Stimulated activated CD8-positive, alpha-beta memory T cell treated with anti-CD3 and anti-CD28 coated beads, Interleukin-4, amount 100 ng/mL, for 48 hours (primary cell): ENCODE results near the gene ANKRD16.
"Not testable (repeated sequence)": the region's sequence is repeated elsewhere in the genome, so short reads cannot be mapped to it uniquely, and the experiment has no call there.

Experiments used
- DNase-seq: peaks from one replicate; pipeline ENCODE4 v3.0.0-alpha.2; 2020

Gene ANKRD16

DNA sequence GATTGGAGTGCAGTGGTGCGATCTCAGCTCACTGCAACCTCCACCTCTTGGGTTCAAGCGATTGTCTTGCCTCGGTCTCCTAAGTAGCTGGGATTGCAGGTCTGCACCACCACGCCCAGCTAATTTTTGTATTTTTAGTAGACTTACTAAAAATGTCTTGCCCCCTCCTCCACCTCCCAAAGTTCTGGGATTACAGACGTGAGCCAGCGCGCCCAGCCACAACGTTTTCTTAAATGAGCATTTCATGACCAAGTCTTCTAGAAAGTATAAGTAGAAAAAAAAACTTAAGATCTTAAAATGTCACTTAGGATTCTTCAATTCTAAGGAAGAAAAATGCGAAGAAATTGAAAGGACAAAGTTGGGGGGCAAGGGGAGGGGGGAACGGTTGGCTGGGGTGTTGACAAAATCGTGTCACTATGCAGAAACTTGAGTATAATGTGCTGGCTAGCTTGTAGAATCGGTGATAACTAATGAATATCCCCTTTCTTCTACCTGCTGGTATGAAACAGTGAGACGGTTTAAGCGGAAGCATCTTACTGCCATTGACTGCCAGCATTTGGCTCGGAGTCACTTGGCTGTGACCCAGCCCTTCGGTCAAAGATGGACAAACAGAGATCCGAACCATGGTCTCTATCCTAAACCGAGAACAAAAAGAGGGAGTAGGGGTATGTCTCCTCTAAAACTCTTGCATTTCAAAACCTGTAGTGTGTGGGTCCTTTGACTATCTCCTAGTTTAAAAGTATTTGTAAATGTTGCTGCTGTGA, 13.0 kb upstream of the ANKRD16 start:
- no peak for DNase-seq

DNA sequence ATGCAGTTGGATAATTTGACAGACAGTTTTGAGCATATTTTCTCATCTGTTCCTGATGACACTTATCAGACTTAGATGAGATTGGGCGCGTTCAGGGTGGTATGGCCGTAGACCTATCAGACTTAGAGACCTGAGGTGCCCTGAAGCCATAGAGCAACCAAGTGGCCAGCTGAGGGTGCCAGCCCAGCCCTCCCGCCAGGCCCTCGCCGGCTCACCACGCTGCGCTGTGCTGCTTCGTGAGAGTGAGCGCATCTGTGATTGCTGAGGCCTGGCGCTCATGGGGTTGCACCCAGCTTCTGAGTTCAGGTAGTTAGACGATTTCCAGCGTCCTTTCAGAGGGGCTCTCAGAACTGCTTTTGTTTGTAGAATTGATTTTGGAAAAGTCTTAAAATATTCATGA, 10.6 kb upstream of the ANKRD16 start:
- no peak for DNase-seq

DNA sequence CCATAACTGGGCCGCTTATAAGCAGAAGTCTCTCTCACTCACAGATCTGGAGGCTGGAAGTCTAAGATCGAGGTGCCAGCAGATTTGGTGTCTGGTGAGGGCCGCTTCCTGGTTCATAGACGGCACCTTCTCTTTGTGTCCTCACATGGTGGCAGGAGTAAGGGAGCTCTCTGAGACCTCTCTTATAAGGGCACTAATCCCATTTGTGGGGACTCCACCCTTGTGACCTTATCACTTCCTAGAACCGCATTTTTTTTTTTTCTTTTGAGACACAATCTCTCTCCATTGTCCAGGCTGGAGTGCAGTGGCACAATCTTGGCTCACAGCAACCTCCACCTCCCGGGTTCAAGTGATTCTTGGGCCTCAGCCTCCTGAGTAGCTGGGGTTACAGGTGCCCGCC, 8.5 kb upstream of the ANKRD16 start:
- no peak for DNase-seq

DNA sequence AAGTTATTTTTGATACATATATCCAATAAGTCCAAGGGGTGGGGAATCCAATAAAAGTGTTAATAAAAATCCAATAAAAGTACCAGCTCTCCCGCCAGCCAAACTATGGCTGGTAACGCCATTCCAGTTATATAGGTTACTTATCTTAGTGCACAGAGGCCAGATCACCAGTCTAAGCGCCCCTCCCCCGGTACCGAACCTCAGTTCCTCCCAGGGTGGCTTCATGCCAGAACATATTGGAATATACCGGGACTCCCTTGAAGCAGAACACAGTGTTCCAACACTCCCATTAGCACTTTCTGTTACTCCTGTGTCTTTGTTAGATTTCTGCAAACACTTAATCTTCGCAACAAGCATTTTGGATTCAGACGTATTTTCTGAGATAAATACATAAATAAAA, 7.8 kb upstream of the ANKRD16 start:
- DNase-seq: no peak

DNA sequence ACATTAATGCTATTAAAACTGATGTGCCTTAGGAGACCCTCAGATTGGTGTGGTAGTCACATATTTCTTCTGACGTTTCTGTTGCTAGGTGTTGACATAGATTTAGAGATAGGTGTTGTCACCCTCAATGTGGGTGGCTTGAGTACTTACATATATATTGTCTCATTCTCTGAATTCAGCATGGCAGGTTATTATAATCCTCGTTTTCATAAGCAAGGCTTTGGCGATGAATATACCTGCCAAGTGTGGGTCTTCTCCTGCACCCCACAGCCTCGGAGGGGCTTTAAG, 7.3 kb upstream of the ANKRD16 start:
- no peak for DNase-seq

- no peak for DNase-seq
Measured at GRCh38 chr10:5896208-5897052, 6.7 kb upstream of the ANKRD16 start.

DNA sequence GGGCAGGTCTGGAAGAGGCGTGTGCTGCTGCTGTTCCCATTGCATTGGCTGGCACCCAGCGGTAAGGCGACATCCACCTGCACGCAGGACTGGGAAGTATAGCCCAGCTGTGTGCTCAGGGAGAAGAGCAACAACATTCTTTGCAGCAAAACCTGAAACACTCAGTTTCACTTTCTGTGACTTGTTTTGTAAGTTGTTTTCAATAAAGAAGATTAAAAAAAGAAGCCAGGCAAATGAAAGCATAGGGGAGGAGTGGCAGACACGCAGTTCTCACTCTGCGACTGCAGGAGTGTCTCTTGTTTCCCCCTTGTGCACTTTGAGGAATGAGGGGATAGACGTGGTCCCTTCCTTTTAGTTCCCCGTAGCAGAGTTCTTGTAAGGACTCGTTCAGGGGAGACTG, 6.1 kb upstream of the ANKRD16 start:
- no peak for DNase-seq

GRCh38 chr10:5895365-5895764, 5.7 kb upstream of the ANKRD16 start:
- DNase-seq: no peak

DNA sequence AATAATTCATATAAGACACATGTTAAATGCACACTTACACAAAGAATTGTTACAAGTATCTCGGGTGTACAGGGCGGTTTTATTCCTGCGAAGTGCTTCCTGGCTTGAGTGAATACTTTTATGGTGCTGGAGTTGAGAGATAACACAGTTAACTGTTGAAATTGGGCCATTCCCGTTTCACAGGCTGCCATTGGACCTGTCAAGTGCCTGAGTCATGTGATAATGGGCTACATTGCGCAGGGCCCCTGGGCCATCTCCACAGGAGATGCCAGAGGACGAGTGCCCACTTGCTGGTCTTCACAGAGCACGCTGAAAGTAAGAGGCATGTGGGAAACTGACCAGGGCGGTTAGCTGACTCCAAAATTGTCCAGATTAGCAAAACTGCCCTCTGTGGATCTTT, 5.2 kb upstream of the ANKRD16 start:
- DNase-seq: no peak

- no peak for DNase-seq
Measured at GRCh38 chr10:5894403-5894802, 4.7 kb upstream of the ANKRD16 start.

DNA sequence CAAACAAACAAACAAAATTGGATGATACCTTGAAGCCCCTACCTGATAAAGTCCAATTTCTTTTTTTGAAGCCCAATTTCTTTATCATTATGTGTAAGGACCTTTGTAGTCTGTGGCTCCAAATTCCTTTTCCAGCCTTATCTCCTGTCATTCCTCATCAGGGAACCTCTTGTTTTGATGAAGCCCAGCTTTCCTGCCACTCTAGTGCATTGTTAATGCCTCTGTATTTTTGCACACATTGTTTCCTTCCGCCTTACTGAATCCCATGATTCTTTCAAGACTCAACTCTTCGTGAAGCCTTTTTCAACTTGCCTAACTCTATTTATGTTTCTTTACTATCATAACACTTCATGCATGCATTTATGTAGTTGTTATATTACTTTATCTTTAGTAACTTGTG, 3.6 kb upstream of the ANKRD16 start:
- no peak for DNase-seq

GRCh38 chr10:5892007-5892406, 2.3 kb upstream of the ANKRD16 start:
- no peak for DNase-seq

GRCh38 chr10:5891009-5891408, 1.3 kb upstream of the ANKRD16 start:
- no peak for DNase-seq

- peak; percentile 53 for DNase-seq
Measured at GRCh38 chr10:5890452-5890915, 791 bp upstream of the ANKRD16 start.

DNA sequence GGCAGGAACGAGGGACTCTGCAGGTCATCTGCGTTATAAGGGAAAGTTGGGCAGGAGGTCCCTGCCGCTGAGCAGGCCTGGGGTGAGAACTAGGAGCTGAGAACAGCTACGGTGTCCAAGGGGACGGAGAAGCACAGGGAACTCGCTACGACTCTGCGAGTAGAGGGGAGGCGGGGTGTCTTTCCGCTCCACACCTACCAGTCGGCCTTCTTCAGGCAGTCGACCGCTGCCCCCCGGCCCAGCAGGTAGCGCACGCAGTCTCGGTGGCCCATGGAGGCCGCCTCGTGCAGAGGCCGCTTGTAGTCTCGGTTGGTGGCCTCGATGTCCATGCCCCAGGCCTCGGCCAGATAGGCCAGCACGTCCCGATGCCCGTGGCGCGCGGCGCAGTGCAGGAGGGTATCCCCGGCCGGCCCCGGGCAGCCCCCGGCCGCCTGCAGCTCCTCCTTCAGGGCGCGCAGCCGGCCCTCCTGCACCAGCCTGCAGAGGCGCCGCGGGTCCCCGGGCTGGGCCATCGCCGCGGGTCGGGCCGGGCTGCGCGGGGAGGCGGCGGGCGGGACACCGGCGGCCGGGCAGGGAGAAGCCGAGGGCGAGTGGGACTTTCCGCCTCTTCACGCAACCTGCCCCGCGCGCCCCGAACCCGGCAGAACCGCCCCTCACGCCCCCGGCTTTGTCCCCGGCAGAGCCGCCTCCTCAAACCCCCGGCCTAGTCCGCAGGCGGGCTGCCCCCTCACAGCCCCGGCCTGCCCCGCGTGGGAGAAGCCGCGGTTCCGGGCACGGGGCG, 660 bp downstream of the ANKRD16 start:
- peak; percentile 55 for DNase-seq

- no peak for DNase-seq
Measured at GRCh38 chr10:5888351-5888750, 1.3 kb downstream of the ANKRD16 start.

DNA sequence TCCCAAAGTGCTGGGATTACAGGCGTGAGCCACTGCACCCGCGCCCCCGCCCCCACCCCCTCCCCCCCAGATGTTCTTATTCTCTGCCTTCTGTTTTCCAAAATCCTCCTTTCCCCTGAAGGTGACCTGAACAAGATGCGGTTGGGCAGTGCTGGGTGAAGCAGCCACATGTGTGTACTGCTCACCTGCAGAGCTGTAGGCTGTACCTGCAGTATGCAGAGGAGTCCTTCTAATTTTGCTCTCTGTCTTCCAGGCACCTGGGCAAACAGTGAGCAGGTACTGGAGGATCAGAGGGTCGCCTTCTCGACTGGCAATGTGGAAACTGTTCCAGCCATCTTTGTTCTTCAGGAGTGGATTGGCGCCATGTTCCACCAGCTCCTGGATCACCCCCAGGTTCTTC, 2.1 kb downstream of the ANKRD16 start:
- no peak for DNase-seq

DNA sequence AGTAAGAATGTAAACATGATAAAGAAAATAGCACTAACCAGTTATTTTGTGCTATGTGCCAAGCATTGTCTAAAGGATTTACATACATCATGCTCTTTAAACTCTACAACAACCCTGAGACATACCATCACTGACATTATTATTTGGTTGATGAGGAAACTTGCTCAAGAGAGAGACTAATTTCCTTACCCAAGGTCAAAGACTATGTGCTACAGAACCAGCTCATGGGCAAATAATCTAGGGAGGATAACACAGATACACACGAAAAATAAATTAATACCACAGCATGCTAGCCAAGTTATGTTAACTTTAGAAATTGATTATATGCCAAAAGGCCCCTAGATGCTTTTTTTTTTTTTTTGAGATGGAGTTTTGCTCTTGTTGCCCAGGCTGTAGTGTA, 2.7 kb downstream of the ANKRD16 start:
- no peak for DNase-seq

GRCh38 chr10:5885619-5886018, 4.1 kb downstream of the ANKRD16 start:
- no peak for DNase-seq

- DNase-seq: no peak
Measured at GRCh38 chr10:5882961-5883360, 6.7 kb downstream of the ANKRD16 start.

DNA sequence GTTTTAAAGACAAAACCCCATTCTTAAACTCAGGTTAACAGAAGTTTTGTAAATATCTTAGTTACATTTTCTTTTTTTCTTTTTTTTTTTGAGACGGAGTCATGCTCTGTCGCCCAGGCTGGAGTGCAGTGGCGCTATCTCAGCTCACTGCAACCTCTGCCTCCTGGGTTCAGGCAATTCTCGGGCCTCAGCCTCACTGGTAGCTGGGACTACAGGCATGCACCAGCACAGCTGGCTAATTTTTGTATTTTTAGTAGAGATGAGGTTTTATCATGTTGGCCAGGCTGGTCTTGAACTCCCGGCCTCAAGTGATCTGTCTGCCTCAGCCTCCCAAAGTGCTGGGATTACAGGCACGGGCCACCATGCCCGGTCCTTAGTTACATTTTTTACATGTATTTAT, 12.7 kb downstream of the ANKRD16 start:
- not testable (repeated sequence) for DNase-seq

GRCh38 chr10:5876181-5876768, 13.4 kb downstream of the ANKRD16 start:
- DNase-seq: no peak

DNA sequence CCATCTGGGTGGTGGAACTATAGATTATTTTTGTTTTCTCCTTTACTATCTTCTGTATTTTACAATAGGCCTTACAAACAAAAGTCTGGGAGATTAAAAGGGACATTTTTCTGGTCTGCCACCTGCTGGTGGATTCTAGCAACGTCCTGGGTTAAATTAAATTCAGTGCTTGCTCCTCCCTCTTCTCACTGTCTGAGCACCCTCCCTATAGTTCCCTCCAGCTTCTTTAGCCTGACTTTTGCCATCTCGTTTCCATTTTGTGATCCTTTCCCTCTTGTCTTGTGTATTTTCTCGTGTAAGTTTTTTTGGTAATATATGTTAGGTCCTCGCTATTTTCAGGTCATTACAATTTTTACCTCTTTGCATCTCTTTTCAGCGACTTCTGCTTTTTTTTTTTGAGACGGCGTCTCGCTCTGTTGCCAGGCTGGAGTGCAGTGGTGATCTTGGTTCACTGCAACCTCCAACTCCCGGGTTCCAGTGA, 16.1 kb downstream of the ANKRD16 start:
- peak; percentile 79 for DNase-seq
